ENCODE results near the gene KDM4C. TPM values are rescaled to one million over a fixed set of nuclear protein-coding genes. Genes with fewer than 3 reads are reported as not detected.

KDM4C gene
- total RNA-seq, 1 experiment from 2014 or later = 16.8 TPM

DNA sequence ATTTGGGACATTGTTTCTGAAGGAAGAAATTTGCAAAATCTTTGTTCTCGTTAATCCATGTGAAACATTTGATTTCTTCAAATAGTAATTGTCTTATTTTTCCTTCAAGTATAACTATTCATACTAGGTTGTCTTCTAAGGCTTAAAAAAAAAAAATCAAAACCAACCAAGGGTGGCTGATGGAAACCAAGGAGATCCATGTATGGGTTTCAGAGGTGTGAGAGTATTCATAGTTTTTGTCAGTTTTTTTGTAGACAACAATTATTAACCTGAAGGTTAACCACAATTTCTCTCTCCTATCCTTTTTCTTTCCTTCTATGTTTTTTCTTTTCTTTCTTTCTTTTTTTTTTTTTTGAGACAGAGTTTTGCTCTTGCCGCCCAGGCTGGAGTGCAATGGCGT is 35.4 kb downstream of the KDM4C start (continued):
- TF ChIP-seq, protein P1, sequence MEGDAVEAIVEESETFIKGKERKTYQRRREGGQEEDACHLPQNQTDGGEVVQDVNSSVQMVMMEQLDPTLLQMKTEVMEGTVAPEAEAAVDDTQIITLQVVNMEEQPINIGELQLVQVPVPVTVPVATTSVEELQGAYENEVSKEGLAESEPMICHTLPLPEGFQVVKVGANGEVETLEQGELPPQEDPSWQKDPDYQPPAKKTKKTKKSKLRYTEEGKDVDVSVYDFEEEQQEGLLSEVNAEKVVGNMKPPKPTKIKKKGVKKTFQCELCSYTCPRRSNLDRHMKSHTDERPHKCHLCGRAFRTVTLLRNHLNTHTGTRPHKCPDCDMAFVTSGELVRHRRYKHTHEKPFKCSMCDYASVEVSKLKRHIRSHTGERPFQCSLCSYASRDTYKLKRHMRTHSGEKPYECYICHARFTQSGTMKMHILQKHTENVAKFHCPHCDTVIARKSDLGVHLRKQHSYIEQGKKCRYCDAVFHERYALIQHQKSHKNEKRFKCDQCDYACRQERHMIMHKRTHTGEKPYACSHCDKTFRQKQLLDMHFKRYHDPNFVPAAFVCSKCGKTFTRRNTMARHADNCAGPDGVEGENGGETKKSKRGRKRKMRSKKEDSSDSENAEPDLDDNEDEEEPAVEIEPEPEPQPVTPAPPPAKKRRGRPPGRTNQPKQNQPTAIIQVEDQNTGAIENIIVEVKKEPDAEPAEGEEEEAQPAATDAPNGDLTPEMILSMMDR (IDR thresholded peaks at IDR 0.05 in 2 of 3, conservative IDR thresholded peaks at IDR 0.05 in 1 of 3; ENCODE audit: borderline replicate concordance in 1 of 3, insufficient read depth in 1 of 3, low read depth in 2 of 3, low read length in 2 of 3) = no peak
- TF ChIP-seq TCF7L2 (IDR thresholded peaks at IDR 0.05; ENCODE audit: borderline replicate concordance, extremely low read depth, insufficient read depth, insufficient read length) = no peak
- no peak for TF ChIP-seq POLR2AphosphoS5 (IDR thresholded peaks at IDR 0.05; ENCODE audit: low read depth, low read length)
- TF ChIP-seq, protein P2, sequence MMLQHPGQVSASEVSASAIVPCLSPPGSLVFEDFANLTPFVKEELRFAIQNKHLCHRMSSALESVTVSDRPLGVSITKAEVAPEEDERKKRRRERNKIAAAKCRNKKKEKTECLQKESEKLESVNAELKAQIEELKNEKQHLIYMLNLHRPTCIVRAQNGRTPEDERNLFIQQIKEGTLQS (IDR thresholded peaks at IDR 0.05) = no peak
- TF ChIP-seq SRF (IDR thresholded peaks at IDR 0.05; ENCODE audit: low read depth) = no peak
- TF ChIP-seq CEBPB (IDR thresholded peaks at IDR 0.05; ENCODE audit: low read depth) = no peak
- TF ChIP-seq, protein P3, sequence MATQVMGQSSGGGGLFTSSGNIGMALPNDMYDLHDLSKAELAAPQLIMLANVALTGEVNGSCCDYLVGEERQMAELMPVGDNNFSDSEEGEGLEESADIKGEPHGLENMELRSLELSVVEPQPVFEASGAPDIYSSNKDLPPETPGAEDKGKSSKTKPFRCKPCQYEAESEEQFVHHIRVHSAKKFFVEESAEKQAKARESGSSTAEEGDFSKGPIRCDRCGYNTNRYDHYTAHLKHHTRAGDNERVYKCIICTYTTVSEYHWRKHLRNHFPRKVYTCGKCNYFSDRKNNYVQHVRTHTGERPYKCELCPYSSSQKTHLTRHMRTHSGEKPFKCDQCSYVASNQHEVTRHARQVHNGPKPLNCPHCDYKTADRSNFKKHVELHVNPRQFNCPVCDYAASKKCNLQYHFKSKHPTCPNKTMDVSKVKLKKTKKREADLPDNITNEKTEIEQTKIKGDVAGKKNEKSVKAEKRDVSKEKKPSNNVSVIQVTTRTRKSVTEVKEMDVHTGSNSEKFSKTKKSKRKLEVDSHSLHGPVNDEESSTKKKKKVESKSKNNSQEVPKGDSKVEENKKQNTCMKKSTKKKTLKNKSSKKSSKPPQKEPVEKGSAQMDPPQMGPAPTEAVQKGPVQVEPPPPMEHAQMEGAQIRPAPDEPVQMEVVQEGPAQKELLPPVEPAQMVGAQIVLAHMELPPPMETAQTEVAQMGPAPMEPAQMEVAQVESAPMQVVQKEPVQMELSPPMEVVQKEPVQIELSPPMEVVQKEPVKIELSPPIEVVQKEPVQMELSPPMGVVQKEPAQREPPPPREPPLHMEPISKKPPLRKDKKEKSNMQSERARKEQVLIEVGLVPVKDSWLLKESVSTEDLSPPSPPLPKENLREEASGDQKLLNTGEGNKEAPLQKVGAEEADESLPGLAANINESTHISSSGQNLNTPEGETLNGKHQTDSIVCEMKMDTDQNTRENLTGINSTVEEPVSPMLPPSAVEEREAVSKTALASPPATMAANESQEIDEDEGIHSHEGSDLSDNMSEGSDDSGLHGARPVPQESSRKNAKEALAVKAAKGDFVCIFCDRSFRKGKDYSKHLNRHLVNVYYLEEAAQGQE (IDR thresholded peaks at IDR 0.05; ENCODE audit: low read depth) = no peak

DNA sequence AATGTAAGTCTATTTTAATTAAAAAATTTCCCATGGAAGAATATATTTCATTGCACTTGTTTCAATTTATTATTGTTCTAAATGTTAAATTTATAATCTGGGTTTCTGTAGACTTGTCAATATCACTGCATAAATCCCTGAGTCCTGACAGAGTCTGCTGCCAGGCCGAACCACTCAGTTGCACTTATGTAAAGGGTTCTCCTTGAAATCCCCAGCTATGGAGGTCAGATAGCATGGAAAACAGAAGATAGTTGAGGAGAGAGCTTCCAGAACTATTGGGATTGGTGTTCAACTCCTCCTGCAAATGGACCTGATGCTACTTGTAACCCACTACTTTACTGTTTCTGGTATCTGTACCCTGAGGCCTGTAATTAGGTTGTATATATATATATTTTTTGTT is 37.2 kb downstream of the KDM4C start:
- CTCF ChIA-PET = no interaction called here
- H3K9me2 ChIP-seq (ENCODE audit: insufficient read depth) = no peaks in the 10 kb centered on the region
- H3K27me3 ChIP-seq (ENCODE audit: insufficient read depth, low read length) = no peaks in the 10 kb centered on the region
- ATAC-seq (no peak), DNase-seq (ENCODE audit: low read depth, low spot score) (no peak)
- 0 out of 2 replicates have a peak, but pooled peaks cover 4% of the 10 kb centered on the region for H3K79me2 ChIP-seq (ENCODE audit: insufficient read depth, low read length)
- no peak overlapping the region for H3K9ac ChIP-seq (ENCODE audit: low read length)
- POLR2A ChIA-PET = no interaction called here
- H3K4me3 ChIP-seq (replicated peaks in 1 of 2; ENCODE audit: low read depth in 1 of 2, low read length in 2 of 2) = no peak overlapping the region
- no peaks in the 10 kb centered on the region for H4K20me1 ChIP-seq (ENCODE audit: insufficient read depth)
- no peak overlapping the region for H3K4me2 ChIP-seq (ENCODE audit: low read length)
- BruUV-seq (replicated peaks) = no TSS peak
- no peaks in the 10 kb centered on the region for H3K9me3 ChIP-seq (ENCODE audit: control insufficient read depth in 1 of 2, insufficient read depth in 1 of 2, low read depth in 1 of 2, low read length in 2 of 2)
- RAD21 ChIA-PET (ENCODE audit: low non-redundant PET in 1 of 2, low total read pairs in 2 of 2, uncharacterized antibody in 2 of 2, unreplicated experiment in 2 of 2) = no interaction called here
- intact Hi-C loops (cut with micrococcal nuclease) = no loop called here
- H2AFZ ChIP-seq (ENCODE audit: low read depth, low read length, poor library complexity, severe bottlenecking) = no peak overlapping the region
- H3K4me1 ChIP-seq (ENCODE audit: control insufficient read depth in 1 of 2, insufficient read depth in 2 of 2, low read length in 2 of 2) = no peaks in the 10 kb centered on the region
- H3K27ac ChIP-seq (ENCODE audit: low read depth, low read length) = no peak overlapping the region
- TF ChIP-seq RAD21 (IDR thresholded peaks at IDR 0.05; ENCODE audit: low read depth) (no peak), POLR2A (IDR thresholded peaks at IDR 0.05; ENCODE audit: borderline replicate concordance, extremely low read depth, insufficient read depth, insufficient read length) (no peak), YY1 (IDR thresholded peaks at IDR 0.05; ENCODE audit: extremely low read depth, insufficient replicate concordance, low read depth, low read length) (no peak), ZFX (IDR thresholded peaks at IDR 0.05) (no peak)
- TF ChIP-seq, protein P1 (IDR thresholded peaks at IDR 0.05 in 2 of 3, conservative IDR thresholded peaks at IDR 0.05 in 1 of 3; ENCODE audit: borderline replicate concordance in 1 of 3, insufficient read depth in 1 of 3, low read depth in 2 of 3, low read length in 2 of 3) = no peak
- TF ChIP-seq, protein P4, sequence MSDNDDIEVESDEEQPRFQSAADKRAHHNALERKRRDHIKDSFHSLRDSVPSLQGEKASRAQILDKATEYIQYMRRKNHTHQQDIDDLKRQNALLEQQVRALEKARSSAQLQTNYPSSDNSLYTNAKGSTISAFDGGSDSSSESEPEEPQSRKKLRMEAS (IDR thresholded peaks at IDR 0.05) = no peak
- TF ChIP-seq, protein P2 (IDR thresholded peaks at IDR 0.05) = no peak
- H3K36me3 ChIP-seq (ENCODE audit: control insufficient read depth in 1 of 2, insufficient read depth in 2 of 2, low read length in 2 of 2) = peaks cover 2 to 4% of the 10 kb centered on the region in 2 experiments; a peak in 2 of 4 replicates
